Common myeloid progenitor, CD34-positive (primary cell): ENCODE data around the gene C2CD3.

Source experiments
- CTCF ChIA-PET: fragments of 350-600 bp; sonication (Branson Sonifier 250); formaldehyde crosslinking; loops from one replicate; lab custom pipeline; 2021; ENCODE audit warnings: antibody characterized with exemption; lab: Charles Lee
- POLR2A ChIA-PET: fragments of 350-600 bp; sonication (Branson Sonifier 250); formaldehyde crosslinking; loops from one replicate; lab custom pipeline; 2021; ENCODE audit warnings: antibody characterized with exemption; lab: Charles Lee
- DNase-seq, 3 donors: peaks; one replicate each; pipeline versions ENCODE4 v3.0.0 to v3.0.0-alpha.2; 2013
- H3K27ac ChIP-seq, 2 experiments: 1 replicate in 1 of 2; 2 replicates in 1 of 2; pipeline ENCODE4 v1.7.0; 2013; ENCODE audit warnings: inconsistent platforms in 2 of 2, low read length in 2 of 2, mild to moderate bottlenecking in 2 of 2, low read depth in 1 of 2, moderate library complexity in 1 of 2; ENCODE audit not compliant: severe bottlenecking in 2 of 2, insufficient read depth in 1 of 2, poor library complexity in 1 of 2
- H3K27me3 ChIP-seq, 5 experiments: replicated peaks in 2 of 5; 1 replicate in 3 of 5; 2 replicates in 2 of 5; pipeline versions ENCODE4 v1.6.1 to v1.7.0; 2013; ENCODE audit warnings: low read length in 4 of 5, mild to moderate bottlenecking in 2 of 5, moderate library complexity in 2 of 5, inconsistent platforms in 1 of 5; ENCODE audit not compliant: insufficient read depth in 5 of 5, control insufficient read depth in 4 of 5
- H3K36me3 ChIP-seq, 4 experiments: 1 replicate in 2 of 4; 2 replicates in 2 of 4; pipeline versions ENCODE4 v1.6.1 to v1.7.0; 2013; ENCODE audit warnings: low read length in 3 of 4, control low read depth in 1 of 4, mild to moderate bottlenecking in 1 of 4; ENCODE audit not compliant: control insufficient read depth in 4 of 4, insufficient read depth in 4 of 4
- H3K4me1 ChIP-seq, 4 experiments: 1 replicate in 3 of 4; 2 replicates in 1 of 4; pipeline versions ENCODE4 v1.6.1 to v1.7.1; 2013; ENCODE audit warnings: low read length in 3 of 4, mild to moderate bottlenecking in 3 of 4, control low read depth in 1 of 4, inconsistent platforms in 1 of 4, moderate library complexity in 1 of 4; ENCODE audit not compliant: control insufficient read depth in 4 of 4, insufficient read depth in 4 of 4; ENCODE audit errors: control extremely low read depth in 1 of 4
- H3K4me3 ChIP-seq, 7 experiments: 1 replicate in 4 of 7; 2 replicates in 3 of 7; pipeline versions ENCODE4 v1.5.1 to v1.7.0; 2013; ENCODE audit warnings: mild to moderate bottlenecking in 7 of 7, low read length in 6 of 7, moderate library complexity in 6 of 7, inconsistent platforms in 2 of 7, low read depth in 2 of 7, control low read depth in 1 of 7; ENCODE audit not compliant: insufficient read depth in 4 of 7, control insufficient read depth in 1 of 7; ENCODE audit errors: extremely low read depth in 1 of 7
- H3K9me3 ChIP-seq, 5 experiments: 1 replicate in 4 of 5; 2 replicates in 1 of 5; pipeline versions ENCODE4 v1.6.1 to v1.7.1; 2013; ENCODE audit warnings: low read length in 4 of 5, mild to moderate bottlenecking in 2 of 5, inconsistent platforms in 1 of 5, low read depth in 1 of 5, moderate library complexity in 1 of 5; ENCODE audit not compliant: control insufficient read depth in 4 of 5, insufficient read depth in 2 of 5; ENCODE audit errors: control extremely low read depth in 1 of 5
- WGBS: methylation state at CpG from one replicate; pipeline ENCODE4 v1.1.5; 2013; ENCODE audit not compliant: insufficient coverage; 5-methylcytosine and 5-hydroxymethylcytosine counted together

The C2CD3 gene

GRCh38 chr11:74100231-74100630, 70.6 kb downstream of the C2CD3 start:
- 80% methylated on average over 1 of the region's 2 CpGs for WGBS
- Histone ChIP-seq H3K9me3 (no peaks in the 10 kb centered on the region), H3K36me3 (peaks cover 13 to 66% (median 41%) of the 10 kb centered on the region in 4 experiments), H3K4me3 (no peak overlapping the region), H3K27ac (no peak overlapping the region), H3K27me3 (no peaks in the 10 kb centered on the region), H3K4me1 (peaks cover 0 to 8% (median 1%) of the 10 kb centered on the region in 4 experiments)
- POLR2A ChIA-PET = no interaction called here
- CTCF ChIA-PET = interaction anchor here (1.4 kb wide), 1 partner anchor 136 kb away, joined by 3 read pairs; no protein-coding TSS in a partner anchor
- no peak for DNase-seq

GRCh38 chr11:74097686-74098237, 73.0 kb downstream of the C2CD3 start:
- peaks cover 14 to 67% (median 41%) of the 10 kb centered on the region in 4 experiments for H3K36me3 ChIP-seq
- H3K27me3 ChIP-seq = no peaks in the 10 kb centered on the region
- H3K4me3 ChIP-seq = no peak overlapping the region
- ChIA-PET CTCF (no interaction called here), POLR2A (no interaction called here)
- no peak overlapping the region for H3K27ac ChIP-seq
- H3K4me1 ChIP-seq = peaks cover 0 to 8% (median 1%) of the 10 kb centered on the region in 4 experiments
- DNase-seq = peak in 2 of 3 donors; percentile 4 to 29
- 93% methylated on average over 3 of the region's 4 CpGs for WGBS
- no peaks in the 10 kb centered on the region for H3K9me3 ChIP-seq

DNA sequence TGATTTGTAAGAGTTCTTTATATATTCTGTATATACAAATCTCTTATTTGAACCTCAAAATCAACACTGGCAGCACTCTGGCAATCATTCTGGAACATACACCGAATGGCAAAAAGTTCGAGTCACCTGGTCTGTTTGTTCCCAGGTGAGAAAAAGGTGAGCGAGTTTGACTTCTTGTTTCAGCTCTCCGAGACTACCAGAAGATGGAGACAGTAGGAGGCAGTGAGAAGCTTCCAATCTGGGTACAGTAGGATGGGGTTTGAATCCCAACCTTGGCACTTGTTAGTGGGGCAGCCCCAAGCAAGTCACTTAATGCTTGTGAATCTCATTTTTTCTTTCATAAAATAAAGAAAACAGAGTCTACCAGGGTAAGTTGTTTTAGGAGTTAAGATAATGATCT, 76.4 kb downstream of the C2CD3 start:
- no peak overlapping the region for H3K27ac ChIP-seq
- H3K4me3 ChIP-seq = no peak overlapping the region
- no peaks in the 10 kb centered on the region for H3K27me3 ChIP-seq
- no peak for DNase-seq
- POLR2A ChIA-PET = no interaction called here
- H3K9me3 ChIP-seq = no peaks in the 10 kb centered on the region
- peaks cover 15 to 69% (median 43%) of the 10 kb centered on the region in 4 experiments for H3K36me3 ChIP-seq
- 100% methylated on average over 4 of the region's 4 CpGs for WGBS
- CTCF ChIA-PET = no interaction called here
- H3K4me1 ChIP-seq = peaks cover 0 to 3% (median 0%) of the 10 kb centered on the region in 4 experiments

DNA sequence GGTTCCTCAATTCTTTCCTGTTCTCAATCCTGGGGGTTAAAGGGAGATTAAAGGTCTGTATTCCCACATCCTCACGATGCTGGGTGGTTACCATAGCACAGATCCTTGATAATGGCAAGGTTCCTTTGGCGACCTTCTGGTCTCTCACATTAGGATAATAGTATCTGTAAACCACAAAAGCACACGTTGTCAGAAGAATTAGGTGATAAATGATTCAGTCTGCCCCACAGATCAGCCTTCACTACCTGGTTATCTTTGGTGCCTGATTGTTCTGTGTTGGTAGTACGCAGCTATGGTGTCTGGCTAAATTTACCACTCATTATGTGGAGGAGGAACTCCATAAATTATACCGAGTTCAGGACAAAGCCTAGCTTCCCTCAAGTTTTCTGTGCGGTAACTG, 78.4 kb downstream of the C2CD3 start:
- DNase-seq = peak in 1 of 3 donors; percentile 18
- no peak overlapping the region for H3K27ac ChIP-seq
- no peaks in the 10 kb centered on the region for H3K4me1 ChIP-seq
- no peak overlapping the region for H3K4me3 ChIP-seq
- peaks cover 19 to 64% (median 44%) of the 10 kb centered on the region in 4 experiments for H3K36me3 ChIP-seq
- 81% methylated on average over 3 of the region's 6 CpGs for WGBS
- CTCF ChIA-PET = interaction anchor here (0.9 kb wide), 1 partner anchor 122 kb away, joined by 3 read pairs; no protein-coding TSS in a partner anchor
- no peaks in the 10 kb centered on the region for H3K27me3 ChIP-seq
- H3K9me3 ChIP-seq = no peaks in the 10 kb centered on the region
- POLR2A ChIA-PET = no interaction called here

- DNase-seq = no peak
- Histone ChIP-seq H3K4me3 (no peak overlapping the region), H3K9me3 (no peaks in the 10 kb centered on the region), H3K4me1 (peaks cover 0 to 2% (median 0%) of the 10 kb centered on the region in 4 experiments), H3K27me3 (no peaks in the 10 kb centered on the region), H3K27ac (no peak overlapping the region), H3K36me3 (peaks cover 19 to 61% (median 45%) of the 10 kb centered on the region in 4 experiments)
- WGBS = 100% methylated on average over 1 of the region's 1 CpG
- POLR2A ChIA-PET = no interaction called here
- CTCF ChIA-PET = no interaction called here
These were observed 79.3 kb downstream of the C2CD3 start for GRCh38 chr11:74091549-74091948.

GRCh38 chr11:74090701-74091100, 80.1 kb downstream of the C2CD3 start:
- no peaks in the 10 kb centered on the region for H3K27me3 ChIP-seq
- H3K9me3 ChIP-seq = no peaks in the 10 kb centered on the region
- peaks cover 19 to 60% (median 42%) of the 10 kb centered on the region in 4 experiments for H3K36me3 ChIP-seq
- no peak overlapping the region for H3K4me3 ChIP-seq
- peak; percentile 5 to 10 (median 10) for DNase-seq
- POLR2A ChIA-PET = no interaction called here
- no peak overlapping the region for H3K27ac ChIP-seq
- 100% methylated on average over 2 of the region's 3 CpGs for WGBS
- CTCF ChIA-PET = no interaction called here
- H3K4me1 ChIP-seq = peaks cover 0 to 11% (median 2%) of the 10 kb centered on the region in 4 experiments

DNA sequence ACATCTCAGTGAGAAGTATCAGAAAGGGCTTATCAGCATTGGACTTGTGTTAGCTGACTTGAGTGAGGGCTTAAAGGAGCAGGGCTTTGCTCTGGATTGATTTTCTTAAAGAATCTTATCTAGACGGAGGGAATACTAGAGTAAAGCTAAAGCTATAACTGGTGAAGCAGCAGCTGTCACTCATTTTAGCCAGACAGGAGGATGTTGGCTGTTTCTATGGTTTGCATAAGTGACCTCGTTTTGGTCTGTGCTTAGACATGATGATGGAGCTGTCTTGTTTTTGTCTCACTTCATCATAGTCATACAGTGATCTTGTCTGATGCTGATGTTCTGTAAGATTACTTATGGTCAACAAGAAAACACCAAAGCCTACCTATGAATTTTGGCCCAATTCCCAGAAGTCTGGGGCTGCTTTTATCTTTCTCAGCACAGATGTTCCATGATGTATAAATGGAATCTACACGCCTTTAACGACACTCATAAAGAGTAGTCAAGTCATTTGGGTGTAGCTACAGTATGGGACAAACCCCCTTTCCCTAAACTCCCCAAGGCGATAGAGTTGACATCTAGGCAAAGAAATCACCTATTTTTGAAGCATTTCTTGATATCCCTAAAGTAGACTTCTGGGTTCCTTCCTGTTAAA, 84.4 kb downstream of the C2CD3 start:
- Histone ChIP-seq H3K36me3 (peaks cover 15 to 34% (median 25%) of the 10 kb centered on the region in 4 experiments), H3K4me3 (no peak overlapping the region), H3K4me1 (peaks cover 4 to 20% (median 9%) of the 10 kb centered on the region in 4 experiments), H3K27ac (no peak overlapping the region), H3K27me3 (no peaks in the 10 kb centered on the region), H3K9me3 (no peaks in the 10 kb centered on the region)
- POLR2A ChIA-PET = no interaction called here
- peak; percentile 9 to 21 (median 11) for DNase-seq
- 56% methylated on average over 3 of the region's 5 CpGs for WGBS
- CTCF ChIA-PET = interaction anchor here (1.5 kb wide), 1 partner anchor 123 kb away, joined by 4 read pairs; no protein-coding TSS in a partner anchor
